DLD1 (cell line): ENCODE measurements around the gene OVCH1.

Source experiments
- in situ Hi-C: cut with HindIII; loops from 2 replicates; pipeline ENCODE4 v1.10.0; 2017; ENCODE audit warnings: low sequenced_read_pairs

The OVCH1 gene, protein sequence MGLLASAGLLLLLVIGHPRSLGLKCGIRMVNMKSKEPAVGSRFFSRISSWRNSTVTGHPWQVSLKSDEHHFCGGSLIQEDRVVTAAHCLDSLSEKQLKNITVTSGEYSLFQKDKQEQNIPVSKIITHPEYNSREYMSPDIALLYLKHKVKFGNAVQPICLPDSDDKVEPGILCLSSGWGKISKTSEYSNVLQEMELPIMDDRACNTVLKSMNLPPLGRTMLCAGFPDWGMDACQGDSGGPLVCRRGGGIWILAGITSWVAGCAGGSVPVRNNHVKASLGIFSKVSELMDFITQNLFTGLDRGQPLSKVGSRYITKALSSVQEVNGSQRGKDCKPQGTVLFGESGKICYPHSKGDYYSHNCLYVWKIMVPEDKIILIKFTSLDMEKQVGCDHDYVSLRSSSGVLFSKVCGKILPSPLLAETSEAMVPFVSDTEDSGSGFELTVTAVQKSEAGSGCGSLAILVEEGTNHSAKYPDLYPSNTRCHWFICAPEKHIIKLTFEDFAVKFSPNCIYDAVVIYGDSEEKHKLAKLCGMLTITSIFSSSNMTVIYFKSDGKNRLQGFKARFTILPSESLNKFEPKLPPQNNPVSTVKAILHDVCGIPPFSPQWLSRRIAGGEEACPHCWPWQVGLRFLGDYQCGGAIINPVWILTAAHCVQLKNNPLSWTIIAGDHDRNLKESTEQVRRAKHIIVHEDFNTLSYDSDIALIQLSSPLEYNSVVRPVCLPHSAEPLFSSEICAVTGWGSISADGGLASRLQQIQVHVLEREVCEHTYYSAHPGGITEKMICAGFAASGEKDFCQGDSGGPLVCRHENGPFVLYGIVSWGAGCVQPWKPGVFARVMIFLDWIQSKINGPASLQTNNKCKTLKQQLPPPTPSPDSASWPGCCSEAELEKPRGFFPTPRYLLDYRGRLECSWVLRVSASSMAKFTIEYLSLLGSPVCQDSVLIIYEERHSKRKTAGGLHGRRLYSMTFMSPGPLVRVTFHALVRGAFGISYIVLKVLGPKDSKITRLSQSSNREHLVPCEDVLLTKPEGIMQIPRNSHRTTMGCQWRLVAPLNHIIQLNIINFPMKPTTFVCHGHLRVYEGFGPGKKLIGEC

GRCh38 chr12:29497588-29497987 is at the start of gene OVCH1:
Gene OVCH1 (minus strand): TSS chr12:29497686. CDS start chr12:29497686, 0 bp downstream.
- in situ Hi-C loops = no loop called here

DNA sequence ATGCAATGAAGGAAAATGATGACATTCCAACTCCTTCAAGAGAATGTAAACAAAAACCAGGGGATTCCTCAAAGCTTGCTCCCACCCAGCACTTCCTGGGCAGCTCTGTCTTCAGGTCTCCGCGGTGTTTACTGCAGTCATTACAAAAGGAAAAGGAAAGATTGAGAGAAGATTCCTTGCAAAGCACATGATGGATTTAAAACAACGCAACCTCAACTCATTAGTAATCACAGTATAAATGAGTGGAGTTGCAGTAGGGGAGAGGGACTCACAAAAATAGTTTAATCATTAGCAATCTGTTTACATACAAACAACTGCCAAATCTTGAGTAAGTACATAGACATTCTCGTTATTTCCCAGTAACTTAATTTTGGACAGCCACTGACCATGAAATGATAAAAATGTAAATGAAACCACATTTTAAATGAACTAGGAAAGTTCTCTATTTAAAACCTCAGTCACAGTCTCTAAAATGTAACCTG is 49.7 kb upstream of the OVCH1 start:
- in situ Hi-C loops = no loop called here

DNA sequence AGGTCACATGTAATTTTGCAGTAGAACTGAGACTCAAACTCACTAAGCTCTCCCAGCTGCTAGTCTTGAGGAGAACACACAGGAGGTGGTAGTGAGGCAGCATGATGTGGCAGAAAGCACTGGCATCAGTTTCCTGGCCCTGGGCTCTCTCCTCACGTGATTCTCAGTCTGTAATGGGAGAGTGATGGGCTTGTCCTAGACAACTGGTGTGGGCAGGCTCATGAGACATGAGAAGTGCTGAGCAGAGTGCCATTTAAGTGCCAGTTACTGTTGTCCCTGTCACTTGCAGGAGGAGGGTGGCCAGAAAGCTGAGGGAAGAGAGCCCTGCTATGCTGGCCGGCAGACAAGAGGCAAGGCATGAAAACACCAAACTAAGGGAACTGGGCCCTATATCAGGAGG is 48.5 kb upstream of the OVCH1 start:
- in situ Hi-C loops = no loop called here

DNA sequence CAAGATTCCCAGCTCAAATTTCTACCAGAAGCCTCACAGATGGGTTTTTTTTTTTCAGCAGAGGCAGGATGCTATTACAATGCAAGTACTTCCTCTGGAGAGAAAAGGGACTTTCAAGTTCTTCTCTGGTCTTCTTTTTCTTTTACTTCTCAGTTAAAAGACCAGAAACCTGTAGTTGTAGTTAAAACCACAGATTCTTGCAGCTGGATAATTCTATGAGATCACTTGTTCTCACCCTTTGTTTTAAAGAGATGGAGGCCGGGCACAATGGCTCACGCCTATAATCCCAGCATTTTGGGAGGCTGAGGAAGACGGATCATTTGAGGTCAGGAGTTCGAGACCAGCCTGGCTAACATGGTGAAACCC is 47.6 kb upstream of the OVCH1 start:
- in situ Hi-C loops = no loop called here

GRCh38 chr12:29544428-29545101 is 47.1 kb upstream of the OVCH1 start:
- in situ Hi-C loops = no loop called here

- in situ Hi-C loops = no loop called here
These were observed 45.5 kb upstream of the OVCH1 start for GRCh38 chr12:29543036-29543435.

DNA sequence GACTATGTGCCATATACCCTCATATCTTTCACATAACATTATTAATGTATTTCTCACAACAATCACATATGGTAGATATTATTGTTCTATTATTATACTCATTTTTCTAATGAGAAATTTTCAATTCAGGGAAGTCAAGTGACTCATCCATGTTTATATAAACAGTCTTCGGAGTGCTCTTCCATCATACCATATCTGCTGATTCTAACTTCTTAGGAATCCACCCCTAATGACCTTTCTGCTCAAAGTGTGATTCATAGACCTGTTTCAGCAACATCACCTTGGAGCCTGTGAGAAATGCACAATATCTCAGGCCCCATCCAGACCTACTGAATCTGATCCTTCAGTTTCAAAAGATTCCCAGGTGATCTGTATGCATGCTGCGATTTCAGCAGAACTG is 39.8 kb upstream of the OVCH1 start:
- in situ Hi-C loops = no loop called here

DNA sequence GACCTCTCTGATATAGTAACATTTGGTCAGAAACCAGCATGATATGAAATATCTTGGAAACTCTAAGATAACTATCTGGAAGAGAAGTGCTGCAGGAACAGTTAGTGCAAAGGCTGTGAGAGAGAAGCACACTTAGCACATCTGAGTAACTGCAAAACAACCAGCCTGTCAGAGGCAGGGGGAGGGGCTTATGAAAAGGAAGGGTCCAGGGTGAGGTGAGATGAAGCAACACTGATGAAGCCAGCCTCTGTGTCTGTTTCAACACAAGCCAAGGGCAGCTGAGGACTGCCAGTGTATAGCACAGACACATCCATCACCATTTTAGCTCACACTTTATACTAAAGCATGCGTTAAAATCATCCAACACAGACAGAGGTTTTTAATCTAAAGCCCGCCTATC is 37.4 kb upstream of the OVCH1 start:
- in situ Hi-C loops = no loop called here

DNA sequence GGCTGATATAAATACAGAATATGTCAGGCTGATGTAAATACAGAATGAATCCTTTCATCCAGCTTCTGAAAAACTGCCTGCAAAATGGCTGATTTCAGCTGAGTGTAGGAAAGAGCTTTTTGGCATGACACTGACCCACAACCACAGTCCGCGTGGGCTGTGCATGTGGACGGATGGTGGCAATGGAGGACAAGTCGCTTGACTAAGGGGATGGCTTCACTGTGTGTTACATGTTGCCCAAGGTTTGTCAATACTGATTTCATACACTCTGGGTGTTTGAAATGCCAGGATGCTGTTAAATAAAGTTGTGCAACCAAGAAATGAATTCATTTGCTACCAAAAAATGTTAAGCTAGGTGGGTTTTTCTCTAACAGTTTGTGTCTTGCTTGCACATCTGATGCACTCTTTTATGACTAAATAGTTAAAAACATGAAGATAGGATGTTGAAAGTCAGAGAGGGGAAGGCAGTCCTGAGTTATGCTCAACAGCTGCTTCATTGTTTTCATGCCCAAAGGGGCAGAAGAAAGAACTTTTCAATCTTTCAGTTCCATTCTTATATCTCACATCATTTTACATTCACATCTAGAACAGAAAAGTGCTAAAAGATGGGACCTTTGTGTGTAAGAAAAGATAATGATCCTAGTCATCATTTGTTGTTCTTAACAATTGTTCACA is 36.5 kb upstream of the OVCH1 start:
- in situ Hi-C loops = no loop called here

GRCh38 chr12:29531471-29531870 is 34.0 kb upstream of the OVCH1 start:
- in situ Hi-C loops = no loop called here

- in situ Hi-C loops = no loop called here
These were observed 33.0 kb upstream of the OVCH1 start for GRCh38 chr12:29530436-29530835.

- in situ Hi-C loops = no loop called here
These were observed 30.7 kb upstream of the OVCH1 start for GRCh38 chr12:29528161-29528560.

DNA sequence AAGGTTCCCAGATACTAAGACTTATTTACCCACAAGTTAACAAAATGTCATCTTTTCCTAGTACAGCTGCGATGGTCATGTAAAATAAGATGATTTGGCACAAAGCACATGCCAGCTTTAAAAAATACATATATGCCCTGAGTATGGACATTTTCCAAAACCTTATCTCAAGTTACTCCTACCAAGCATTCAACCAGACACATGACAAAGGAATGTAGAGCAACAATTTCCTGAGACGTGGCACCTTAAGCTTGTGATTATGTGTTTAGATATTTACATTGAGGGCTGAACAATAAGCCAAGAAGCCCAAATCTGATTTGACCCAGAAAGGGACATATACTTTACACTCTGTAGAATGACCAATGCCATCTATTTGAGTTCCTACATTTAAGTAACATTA is 24.5 kb upstream of the OVCH1 start:
- in situ Hi-C loops = loop anchor here (25.0 kb wide), 1 partner anchor 1315 kb away; no protein-coding TSS in a partner anchor

GRCh38 chr12:29519585-29520182 is 22.2 kb upstream of the OVCH1 start:
- in situ Hi-C loops = loop anchor here (25.0 kb wide), 1 partner anchor 1318 kb away; no protein-coding TSS in a partner anchor

GRCh38 chr12:29518407-29518806 is 20.9 kb upstream of the OVCH1 start:
- in situ Hi-C loops = loop anchor here (25.0 kb wide), 1 partner anchor 1319 kb away; no protein-coding TSS in a partner anchor

- in situ Hi-C loops = loop anchor here (25.0 kb wide), 1 partner anchor 1320 kb away; no protein-coding TSS in a partner anchor
These were observed 19.8 kb upstream of the OVCH1 start for GRCh38 chr12:29517264-29517663.

- in situ Hi-C loops = loop anchor here (25.0 kb wide), 1 partner anchor 1321 kb away; no protein-coding TSS in a partner anchor
These were observed 19.0 kb upstream of the OVCH1 start for GRCh38 chr12:29516431-29516875.

DNA sequence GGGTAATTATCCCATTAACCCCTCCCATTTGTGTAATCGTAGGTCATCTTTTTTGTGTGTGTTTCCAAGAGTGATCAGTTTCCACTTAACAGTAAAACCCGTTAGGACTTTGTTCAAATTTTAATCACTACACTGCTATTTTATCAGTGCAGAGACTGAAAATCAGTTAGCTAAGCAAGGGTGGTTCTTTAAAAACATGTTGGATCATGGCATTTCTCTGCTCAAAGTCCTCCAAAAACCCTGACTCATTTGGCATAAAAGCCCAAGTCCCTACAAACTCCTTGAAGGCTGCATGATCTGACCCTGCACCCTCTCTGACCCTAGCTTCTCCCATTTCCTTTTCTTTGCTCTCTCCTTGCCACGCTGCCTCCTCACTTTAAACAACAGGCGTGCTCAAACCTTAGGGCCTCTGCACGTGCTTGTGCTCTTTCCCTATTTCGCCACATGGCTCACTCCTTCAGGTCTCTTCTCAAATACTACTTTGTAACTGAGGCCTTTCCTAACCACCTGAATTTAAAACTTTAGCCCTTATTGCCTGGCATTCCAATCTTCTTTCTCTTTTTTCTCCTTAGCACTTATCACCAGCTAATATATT is 13.2 kb upstream of the OVCH1 start:
- in situ Hi-C loops = loop anchor here (25.0 kb wide), 1 partner anchor 1327 kb away; no protein-coding TSS in a partner anchor

DNA sequence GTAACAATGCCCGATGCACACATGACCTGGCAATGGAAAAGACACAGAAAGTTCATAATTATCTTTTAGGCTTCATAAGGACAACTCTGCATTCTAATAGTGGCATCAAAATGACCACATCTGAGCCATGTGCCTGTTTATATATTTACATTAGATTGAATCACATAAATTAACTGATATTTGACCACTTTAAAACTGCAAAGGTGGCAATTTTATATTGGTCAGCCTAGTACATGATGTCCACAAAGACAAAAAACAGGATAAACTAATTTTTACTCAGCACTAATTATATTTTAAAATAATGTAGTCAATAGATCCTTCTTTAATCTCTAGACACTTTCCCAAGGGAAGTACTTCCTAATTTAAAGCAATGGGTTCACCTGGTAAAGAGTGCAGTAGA is 12.0 kb upstream of the OVCH1 start:
- in situ Hi-C loops = loop anchor here (25.0 kb wide), 1 partner anchor 1328 kb away; no protein-coding TSS in a partner anchor
